ENCODE measurements around the gene STAT6.
A peak's percentile ranks its signal among the peaks of the same experiment; 100 is the strongest.

STAT6 gene

DNA sequence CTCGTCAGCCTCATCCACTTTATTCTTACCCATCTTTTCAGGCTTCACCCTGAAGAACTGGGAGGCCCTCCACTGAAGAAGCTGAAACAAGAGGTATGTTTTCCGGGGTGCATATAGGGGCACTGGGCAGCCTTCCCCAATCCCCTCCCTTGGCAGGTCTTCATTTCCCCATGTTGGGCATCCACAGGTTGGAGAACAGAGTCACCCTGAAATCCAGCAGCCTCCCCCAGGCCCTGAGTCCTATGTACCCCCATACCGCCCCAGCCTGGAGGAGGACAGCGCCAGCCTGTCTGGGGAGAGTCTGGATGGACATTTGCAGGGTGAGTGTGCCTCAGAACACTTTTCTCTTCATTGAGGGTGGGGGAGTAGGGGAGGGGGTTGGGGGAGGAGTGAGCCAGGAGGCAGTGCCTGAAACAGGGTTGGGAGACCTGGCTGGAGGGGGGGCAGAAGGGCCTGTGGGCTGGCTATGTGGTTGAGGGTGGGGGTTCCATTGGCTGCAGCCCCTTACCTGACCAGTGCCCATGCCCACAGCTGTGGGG is 18.2 kb downstream of the STAT6 start:
- peak; percentile 8 for DNase-seq (ENCODE audit: low spot score)
- in situ Hi-C loops (cut with MboI; ENCODE audit: low pct_unique_long_range_greater_than_20kb, low sequenced_read_pairs, unreplicated experiment) = no loop called here
- TF ChIP-seq, protein P1, sequence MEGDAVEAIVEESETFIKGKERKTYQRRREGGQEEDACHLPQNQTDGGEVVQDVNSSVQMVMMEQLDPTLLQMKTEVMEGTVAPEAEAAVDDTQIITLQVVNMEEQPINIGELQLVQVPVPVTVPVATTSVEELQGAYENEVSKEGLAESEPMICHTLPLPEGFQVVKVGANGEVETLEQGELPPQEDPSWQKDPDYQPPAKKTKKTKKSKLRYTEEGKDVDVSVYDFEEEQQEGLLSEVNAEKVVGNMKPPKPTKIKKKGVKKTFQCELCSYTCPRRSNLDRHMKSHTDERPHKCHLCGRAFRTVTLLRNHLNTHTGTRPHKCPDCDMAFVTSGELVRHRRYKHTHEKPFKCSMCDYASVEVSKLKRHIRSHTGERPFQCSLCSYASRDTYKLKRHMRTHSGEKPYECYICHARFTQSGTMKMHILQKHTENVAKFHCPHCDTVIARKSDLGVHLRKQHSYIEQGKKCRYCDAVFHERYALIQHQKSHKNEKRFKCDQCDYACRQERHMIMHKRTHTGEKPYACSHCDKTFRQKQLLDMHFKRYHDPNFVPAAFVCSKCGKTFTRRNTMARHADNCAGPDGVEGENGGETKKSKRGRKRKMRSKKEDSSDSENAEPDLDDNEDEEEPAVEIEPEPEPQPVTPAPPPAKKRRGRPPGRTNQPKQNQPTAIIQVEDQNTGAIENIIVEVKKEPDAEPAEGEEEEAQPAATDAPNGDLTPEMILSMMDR (IDR thresholded peaks at IDR 0.05; ENCODE audit: extremely low read depth, insufficient read depth, missing control alignments) = no peak

DNA sequence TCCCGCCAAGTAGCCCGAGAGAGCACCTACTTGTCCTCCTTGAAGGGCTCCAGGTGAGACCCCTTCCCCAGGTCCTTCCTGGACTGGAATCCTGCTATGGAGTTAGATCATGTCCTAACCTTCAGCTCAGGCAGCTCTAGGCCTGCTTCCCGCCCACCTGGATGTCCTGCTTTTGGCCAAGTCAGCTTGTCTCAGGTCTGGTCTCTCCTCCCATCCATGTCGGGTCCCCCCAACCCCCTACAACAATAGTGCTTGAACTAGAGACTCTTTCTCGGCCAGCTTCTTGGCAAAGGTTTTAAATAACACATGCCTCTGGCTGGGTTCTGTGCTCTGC is 18.7 kb downstream of the STAT6 start:
- peak; percentile 2 for DNase-seq (ENCODE audit: low spot score)
- TF ChIP-seq, protein P1 (IDR thresholded peaks at IDR 0.05; ENCODE audit: extremely low read depth, insufficient read depth, missing control alignments) = no peak
- in situ Hi-C loops (cut with MboI; ENCODE audit: low pct_unique_long_range_greater_than_20kb, low sequenced_read_pairs, unreplicated experiment) = no loop called here

DNA sequence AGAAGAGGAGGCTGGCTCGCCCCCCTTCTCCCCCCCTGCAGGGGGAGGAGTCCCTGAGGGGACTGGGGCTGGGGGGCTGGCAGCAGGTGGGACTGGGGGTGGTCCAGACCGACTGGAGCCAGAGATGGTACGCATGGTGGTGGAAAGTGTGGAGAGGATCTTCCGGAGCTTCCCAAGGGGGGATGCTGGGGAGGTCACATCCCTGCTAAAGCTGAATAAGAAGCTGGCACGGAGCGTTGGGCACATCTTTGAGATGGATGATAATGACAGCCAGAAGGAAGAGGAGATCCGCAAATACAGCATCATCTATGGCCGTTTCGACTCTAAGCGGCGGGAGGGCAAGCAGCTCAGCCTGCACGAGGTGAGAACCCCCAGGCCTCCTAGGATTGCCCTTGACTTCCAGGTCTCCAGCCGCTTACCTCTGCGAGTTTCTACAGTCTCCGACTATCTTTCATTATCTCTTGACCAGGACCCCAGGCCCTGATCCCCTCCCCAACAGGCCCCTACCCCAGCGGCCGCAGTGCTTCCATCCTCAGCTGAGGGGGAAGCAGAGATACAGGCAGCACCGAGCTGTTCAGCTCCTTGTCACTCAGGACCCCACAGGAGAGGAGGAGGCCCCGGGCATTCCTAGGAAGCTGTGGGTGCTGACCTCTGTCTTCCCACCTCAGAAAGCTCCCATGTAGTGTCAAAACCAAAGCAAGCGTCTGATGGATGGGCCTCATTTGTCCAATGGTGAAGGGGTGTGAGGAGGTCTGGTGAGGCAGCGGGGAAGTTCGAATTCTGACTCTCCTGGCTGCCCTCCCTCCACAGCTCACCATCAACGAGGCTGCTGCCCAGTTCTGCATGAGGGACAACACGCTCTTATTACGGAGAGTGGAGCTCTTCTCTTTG is 19.3 kb downstream of the STAT6 start:
- DNase-seq (ENCODE audit: low spot score) = peak; percentile 7
- in situ Hi-C loops (cut with MboI; ENCODE audit: low pct_unique_long_range_greater_than_20kb, low sequenced_read_pairs, unreplicated experiment) = no loop called here
- TF ChIP-seq, protein P1 (IDR thresholded peaks at IDR 0.05; ENCODE audit: extremely low read depth, insufficient read depth, missing control alignments) = no peak

DNA sequence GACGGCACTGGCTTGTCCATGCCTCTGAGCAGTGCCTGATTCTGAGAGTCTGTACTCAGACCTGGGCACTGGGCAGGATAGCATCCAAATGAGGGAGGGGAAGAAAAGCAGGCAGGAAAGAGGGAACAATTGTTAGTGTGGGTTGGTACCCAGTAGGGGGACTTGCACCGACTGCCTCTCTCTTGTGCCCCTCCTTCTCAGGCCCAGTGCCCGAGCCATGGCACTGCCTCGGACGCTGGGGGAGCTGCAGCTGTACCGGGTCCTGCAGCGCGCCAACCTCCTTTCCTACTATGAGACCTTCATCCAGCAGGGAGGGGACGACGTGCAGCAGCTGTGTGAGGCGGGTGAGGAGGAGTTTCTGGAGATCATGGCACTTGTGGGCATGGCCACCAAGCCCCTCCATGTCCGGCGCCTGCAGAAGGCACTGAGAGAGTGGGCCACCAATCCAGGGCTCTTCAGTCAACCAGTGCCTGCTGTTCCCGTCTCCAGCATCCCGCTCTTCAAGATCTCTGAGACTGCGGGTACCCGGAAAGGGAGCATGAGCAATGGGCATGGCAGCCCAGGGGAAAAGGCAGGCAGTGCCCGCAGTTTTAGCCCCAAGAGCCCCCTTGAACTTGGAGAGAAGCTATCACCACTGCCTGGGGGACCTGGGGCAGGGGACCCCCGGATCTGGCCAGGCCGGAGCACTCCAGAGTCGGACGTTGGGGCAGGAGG is 20.1 kb downstream of the STAT6 start:
- peak; percentile 3 for DNase-seq (ENCODE audit: low spot score)
- TF ChIP-seq, protein P1 (IDR thresholded peaks at IDR 0.05; ENCODE audit: extremely low read depth, insufficient read depth, missing control alignments) = no peak
- in situ Hi-C loops (cut with MboI; ENCODE audit: low pct_unique_long_range_greater_than_20kb, low sequenced_read_pairs, unreplicated experiment) = no loop called here

DNA sequence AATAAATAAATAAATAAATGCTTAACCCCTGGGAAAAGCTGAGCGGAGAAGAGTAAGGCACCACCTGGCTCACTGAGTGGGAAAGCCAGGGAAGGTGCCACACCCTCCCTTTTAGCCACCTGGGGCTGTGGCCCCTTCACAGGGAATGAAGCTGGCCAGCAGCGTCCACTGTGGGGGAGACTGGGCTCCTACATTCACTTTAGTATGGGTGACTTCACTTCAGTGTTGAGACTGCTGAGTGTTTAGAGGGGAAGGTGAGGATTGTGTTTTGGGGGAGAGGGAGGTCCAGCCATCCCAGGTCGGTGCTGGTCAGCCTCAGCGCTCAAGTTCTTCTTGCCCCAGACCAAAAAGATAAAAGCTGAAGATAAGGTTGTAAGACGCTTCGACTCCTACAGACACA is 20.7 kb downstream of the STAT6 start:
- in situ Hi-C loops (cut with MboI; ENCODE audit: low pct_unique_long_range_greater_than_20kb, low sequenced_read_pairs, unreplicated experiment) = no loop called here
- TF ChIP-seq, protein P1 (IDR thresholded peaks at IDR 0.05; ENCODE audit: extremely low read depth, insufficient read depth, missing control alignments) = no peak
- DNase-seq (ENCODE audit: low spot score) = peak; percentile 20

DNA sequence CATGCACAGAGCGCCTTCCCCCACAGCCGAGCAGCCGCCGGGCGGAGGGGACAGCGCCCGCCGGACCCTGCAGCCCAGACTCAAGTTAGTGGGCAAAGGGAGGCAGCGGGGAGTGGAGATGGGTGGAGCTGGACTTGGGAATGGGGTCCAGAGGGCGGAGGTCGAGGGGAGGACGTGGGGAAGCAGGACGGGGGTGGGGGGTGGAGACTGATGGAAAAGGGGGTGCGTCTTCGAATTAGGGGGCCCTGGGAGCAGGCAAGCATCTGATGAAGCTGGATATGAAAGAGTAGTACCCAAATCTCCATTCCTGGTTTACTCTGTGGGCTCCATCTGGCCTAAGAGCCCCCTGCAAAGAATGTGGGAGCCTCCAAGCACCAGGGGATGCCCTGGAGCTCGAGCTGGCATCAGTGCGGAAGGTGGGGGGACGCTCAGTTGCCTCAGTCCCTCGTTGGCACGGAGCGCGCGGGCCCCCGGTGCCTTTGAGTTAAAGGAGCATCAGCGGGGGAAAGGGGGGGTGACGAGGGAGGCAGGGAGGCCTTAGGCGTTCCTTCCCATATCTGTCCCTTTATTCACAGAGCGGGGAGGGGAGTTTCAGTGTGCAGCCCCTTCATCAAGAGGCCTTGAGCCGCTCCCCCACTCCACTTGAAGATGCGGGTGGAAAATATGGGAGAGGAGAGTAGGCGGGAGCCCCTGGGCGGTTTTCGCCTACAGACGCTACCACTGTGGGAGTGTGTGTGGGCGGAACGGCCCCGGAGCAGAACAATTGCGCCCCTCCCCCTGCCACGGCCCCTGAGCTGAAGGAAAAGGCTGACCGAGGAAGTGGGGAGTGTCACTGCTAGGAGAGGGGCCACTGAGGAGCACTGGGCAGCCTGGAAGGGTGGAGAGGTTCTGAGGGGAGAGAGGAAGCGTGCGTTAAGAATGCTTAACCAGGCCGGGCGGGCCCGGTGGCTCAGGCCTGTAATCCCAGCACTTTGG is 21.6 kb downstream of the STAT6 start:
- in situ Hi-C loops (cut with MboI; ENCODE audit: low pct_unique_long_range_greater_than_20kb, low sequenced_read_pairs, unreplicated experiment) = no loop called here
- DNase-seq (ENCODE audit: low spot score) = peak; percentile 44
- TF ChIP-seq, protein P1 (IDR thresholded peaks at IDR 0.05; ENCODE audit: extremely low read depth, insufficient read depth, missing control alignments) = no peak

Data from GM13977 (cell line).